ENCODE data around the gene HIBCH.

The HIBCH gene

GRCh38 chr2:190188289-190188688, 131.3 kb downstream of the HIBCH start:
- no peak for DNase-seq (ENCODE audit: low read depth in 2 of 2)

GRCh38 chr2:190186238-190186637, 133.4 kb downstream of the HIBCH start:
- DNase-seq (ENCODE audit: low read depth in 2 of 2): no peak

- DNase-seq (ENCODE audit: low read depth in 2 of 2): no peak
Measured at GRCh38 chr2:190185380-190185779, 134.2 kb downstream of the HIBCH start.

- no peak for DNase-seq (ENCODE audit: low read depth in 2 of 2)
Measured at GRCh38 chr2:190184460-190184859, 135.2 kb downstream of the HIBCH start.

- no peak for DNase-seq (ENCODE audit: low read depth in 2 of 2)
Measured at GRCh38 chr2:190183539-190183938, 136.1 kb downstream of the HIBCH start.

GRCh38 chr2:190182071-190182524, 137.5 kb downstream of the HIBCH start:
- no peak for DNase-seq (ENCODE audit: low read depth in 2 of 2)

GRCh38 chr2:190181123-190181669, 138.4 kb downstream of the HIBCH start:
- no peak for DNase-seq (ENCODE audit: low read depth in 2 of 2)

GRCh38 chr2:190180313-190181122, 139.1 kb downstream of the HIBCH start:
- peak in 1 of 2 donors; percentile 15 for DNase-seq (ENCODE audit: low read depth in 2 of 2)

- no peak for DNase-seq (ENCODE audit: low read depth in 2 of 2)
Measured at GRCh38 chr2:190179754-190180312, 139.8 kb downstream of the HIBCH start.

- no peak for DNase-seq (ENCODE audit: low read depth in 2 of 2)
Measured at GRCh38 chr2:190178066-190178722, 141.4 kb downstream of the HIBCH start.

- no peak for DNase-seq (ENCODE audit: low read depth in 2 of 2)
Measured at GRCh38 chr2:190177249-190178040, 142.2 kb downstream of the HIBCH start.

- no peak for DNase-seq (ENCODE audit: low read depth in 2 of 2)
Measured at GRCh38 chr2:190173392-190173791, 146.2 kb downstream of the HIBCH start.

GRCh38 chr2:190170673-190171072, 149.0 kb downstream of the HIBCH start:
- DNase-seq (ENCODE audit: low read depth in 2 of 2): no peak

GRCh38 chr2:190169221-190170072, 150.2 kb downstream of the HIBCH start:
- DNase-seq (ENCODE audit: low read depth in 2 of 2): no peak

GRCh38 chr2:190167702-190168101, 151.9 kb downstream of the HIBCH start:
- DNase-seq (ENCODE audit: low read depth in 2 of 2): no peak

- no peak for DNase-seq (ENCODE audit: low read depth in 2 of 2)
Measured at GRCh38 chr2:190165491-190165890, 154.1 kb downstream of the HIBCH start.

- no peak for DNase-seq (ENCODE audit: low read depth in 2 of 2)
Measured at GRCh38 chr2:190162851-190163250, 156.8 kb downstream of the HIBCH start.

- DNase-seq (ENCODE audit: low read depth in 2 of 2): no peak
Measured at GRCh38 chr2:190159453-190159852, 160.2 kb downstream of the HIBCH start.

GRCh38 chr2:190158798-190159434, 160.7 kb downstream of the HIBCH start:
- DNase-seq (ENCODE audit: low read depth in 2 of 2): no peak
